GM21723 (cell line): ENCODE results near the gene TMEM139.
A peak's percentile ranks its signal among the peaks of the same experiment; 100 is the strongest.

Experiments
- ATAC-seq: cut with Tn5 transposase; IDR thresholded peaks from one replicate; pipeline ENCODE4 v1.9.1; 2021; ENCODE audit warnings: mild to moderate bottlenecking, moderate library complexity; ENCODE audit not compliant: unreplicated experiment

TMEM139 gene

DNA sequence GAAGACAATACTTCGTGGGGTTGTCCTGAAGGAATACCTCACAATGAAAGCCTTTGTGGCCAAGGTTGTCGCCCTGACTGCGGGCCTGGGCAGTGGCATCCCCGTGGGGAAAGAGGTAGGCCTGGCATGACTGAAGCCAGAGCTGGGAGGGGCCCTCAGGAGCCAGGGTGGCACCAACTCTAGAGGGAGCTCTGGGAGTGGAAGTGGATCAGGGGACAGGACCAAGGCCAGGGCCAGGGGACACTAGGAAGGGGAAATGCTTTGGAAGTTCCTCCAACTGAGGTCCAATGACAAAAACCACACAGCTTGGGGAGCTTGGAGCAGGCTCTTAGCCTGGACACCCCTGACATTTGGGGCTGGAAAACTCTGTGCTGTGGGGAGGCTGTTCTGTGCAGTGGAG lies 37.0 kb downstream of the TMEM139 start:
- no peak for ATAC-seq

DNA sequence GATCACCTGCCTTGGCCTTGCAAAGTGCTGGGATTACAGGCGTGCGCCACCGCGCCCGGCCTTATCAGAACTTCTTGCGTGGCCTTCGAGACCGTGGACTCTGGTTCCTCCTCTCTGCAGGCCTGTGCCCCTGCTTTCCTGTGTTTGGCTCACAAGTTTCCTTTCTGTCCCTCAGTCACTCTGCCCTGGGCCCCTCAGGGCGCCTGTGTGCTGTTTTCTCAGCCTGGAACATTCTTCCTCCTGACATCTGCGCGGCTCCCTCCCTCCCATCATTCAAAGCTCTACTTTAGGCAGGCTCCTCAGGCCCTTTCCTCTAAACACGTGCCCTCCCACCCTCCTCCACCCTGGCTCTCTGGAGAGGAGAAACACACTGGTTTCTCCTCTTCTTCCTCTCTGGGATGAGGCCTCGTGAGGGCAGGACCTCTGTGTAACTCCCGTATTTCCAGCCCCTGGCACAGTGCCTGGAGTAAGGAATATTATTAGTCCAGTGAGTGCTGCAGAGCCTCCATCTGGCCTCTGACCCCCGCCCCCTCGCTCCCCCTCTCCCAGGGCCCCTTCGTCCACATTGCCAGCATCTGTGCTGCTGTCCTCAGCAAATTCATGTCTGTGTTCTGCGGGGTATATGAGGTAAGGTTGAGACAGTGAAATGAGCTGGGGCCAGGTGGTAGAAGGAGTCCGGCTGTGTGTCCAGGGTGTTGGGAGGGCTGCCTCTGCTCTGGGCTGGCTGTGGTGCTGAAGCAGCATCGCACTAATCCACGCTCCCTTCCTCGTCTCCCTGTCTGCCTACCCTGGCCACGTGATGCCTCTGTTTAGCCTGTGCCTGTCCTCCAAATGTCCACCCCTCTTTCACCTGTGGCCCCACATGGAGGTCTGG lies 38.2 kb downstream of the TMEM139 start:
- no peak for ATAC-seq

DNA sequence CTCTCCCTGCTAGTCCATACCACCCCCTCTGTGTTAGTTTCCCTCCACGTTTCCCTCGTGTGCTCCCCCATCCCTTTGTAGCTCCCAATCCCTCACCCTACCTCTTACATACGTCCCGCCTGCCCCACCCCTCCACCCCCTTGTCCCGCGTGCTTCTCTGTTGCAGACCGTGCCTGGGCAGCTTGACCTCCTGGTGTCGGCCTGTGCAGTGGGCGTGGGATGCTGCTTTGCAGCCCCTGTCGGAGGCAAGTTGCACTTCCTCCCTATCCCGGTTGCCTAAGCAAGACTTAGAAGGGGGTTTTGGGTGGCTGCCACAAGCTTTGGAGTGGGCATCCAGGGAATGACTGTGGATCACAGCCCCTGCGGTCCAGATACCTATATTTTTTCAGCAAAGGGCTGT lies 38.9 kb downstream of the TMEM139 start:
- no peak for ATAC-seq

DNA sequence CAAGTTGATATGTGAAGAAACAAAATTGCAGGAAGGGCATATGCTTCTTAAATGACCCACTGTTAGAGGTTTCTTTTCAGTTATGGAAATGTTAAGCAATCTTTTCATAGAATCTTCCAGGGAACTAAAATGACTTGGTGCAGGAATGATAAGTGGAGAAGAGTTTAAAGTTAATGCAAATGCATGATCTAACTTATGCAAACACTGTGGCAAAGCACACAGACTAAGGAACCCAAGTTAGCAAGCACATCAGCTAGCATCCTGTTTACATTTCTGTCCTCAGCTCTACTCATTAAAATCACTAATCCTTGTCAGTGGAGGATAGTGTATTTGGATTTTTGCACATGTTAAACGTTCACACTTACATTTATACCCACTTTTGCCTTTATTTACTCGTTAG lies 40.5 kb downstream of the TMEM139 start:
- ATAC-seq: peak; percentile 65

DNA sequence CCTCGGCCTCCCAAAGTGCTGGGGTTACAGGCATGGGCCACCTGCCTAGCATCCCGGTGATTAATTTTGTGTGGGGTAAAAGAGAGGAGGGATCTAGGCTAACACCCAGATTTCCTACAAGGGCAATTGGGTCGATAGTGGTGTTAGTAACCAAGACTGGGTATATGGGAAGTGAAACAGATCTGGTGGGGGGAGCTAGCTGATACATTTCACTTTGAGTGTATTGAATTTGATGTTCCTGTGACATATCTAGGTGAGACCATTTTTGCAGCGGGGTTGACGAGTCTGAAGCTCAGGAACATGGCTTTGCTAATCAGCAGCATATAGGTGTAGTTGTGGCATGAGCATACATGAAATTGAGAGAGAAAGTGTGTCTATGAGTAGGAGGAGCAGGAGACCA lies 43.1 kb downstream of the TMEM139 start:
- peak; percentile 54 for ATAC-seq

DNA sequence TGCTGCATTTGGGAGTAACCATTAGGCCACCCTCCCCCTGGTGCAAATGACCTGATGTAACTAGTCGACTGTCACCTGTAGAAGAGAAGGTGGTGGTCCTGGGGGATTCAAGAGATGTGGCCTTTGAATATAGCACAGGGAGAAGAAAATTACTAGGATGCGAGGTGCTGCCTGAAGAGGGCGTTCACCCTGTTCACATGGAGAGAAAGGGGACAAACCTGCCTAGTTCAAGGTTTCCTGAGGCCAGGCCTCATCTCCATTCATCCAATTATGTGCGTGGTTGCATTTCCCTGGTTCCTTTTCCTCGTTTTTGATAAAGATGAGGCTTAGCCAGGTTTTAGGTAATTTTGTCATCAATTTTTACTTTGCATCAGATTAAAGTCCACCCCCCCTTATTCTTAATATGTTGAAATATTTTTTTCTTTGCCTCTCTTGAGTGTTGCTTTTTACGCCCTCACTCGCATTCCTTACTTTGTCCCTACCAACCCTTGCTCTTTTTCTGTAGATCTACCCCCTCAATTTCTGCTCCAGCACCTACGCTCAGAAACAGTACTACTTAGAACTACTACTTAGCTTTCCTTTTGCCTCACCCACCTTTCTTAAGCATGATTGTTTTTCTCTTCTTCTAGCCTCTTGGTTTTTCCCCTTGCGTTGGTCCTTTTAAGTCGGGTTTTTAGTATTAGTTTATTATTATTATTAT lies 44.9 kb downstream of the TMEM139 start:
- no peak for ATAC-seq

DNA sequence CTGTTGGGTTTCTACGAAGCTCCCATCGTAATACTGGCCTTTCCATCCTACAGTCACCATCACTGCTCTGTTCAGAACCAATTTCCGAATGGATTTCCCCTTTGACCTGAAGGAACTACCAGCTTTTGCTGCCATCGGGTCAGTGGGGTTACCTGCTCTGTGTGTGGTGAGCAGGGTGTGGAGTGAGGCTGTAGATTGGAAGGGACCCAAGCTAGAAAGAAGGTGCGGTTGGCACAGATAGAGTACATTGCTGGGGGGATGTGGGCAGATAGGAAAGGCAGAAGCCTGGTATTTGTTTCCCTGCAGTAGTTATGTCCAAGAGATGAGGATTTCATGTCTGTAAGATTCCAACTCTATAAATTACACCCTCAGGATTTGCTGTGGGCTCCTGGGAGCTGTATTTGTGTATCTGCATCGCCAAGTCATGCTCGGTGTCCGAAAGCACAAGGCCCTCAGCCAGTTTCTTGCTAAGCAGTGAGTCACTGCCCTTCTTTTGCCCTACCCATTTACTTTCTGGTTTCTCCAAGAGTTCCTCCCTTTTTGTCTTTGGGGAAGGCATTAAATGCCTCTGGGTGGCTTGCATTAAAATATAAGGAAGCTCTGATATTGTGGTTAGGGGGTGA lies 46.5 kb downstream of the TMEM139 start:
- ATAC-seq: no peak

DNA sequence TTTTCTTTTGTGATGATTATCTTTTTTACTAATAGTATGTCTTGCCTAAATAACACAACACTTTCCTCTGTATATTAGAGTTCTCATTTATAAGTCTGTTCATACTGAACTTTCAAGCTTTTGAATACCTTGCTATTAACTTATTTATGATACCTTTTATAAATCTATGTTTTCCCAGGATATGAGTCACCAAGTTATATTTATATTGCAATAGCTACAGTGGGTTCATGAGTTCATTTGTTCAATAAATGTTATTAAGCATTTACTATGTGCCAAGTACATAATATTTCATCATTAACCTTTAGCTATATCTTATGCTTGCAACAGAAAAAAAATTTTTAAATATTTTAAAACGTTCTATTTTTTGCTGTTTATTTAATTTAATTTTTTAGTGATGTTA lies 49.5 kb downstream of the TMEM139 start:
- ATAC-seq: no peak

DNA sequence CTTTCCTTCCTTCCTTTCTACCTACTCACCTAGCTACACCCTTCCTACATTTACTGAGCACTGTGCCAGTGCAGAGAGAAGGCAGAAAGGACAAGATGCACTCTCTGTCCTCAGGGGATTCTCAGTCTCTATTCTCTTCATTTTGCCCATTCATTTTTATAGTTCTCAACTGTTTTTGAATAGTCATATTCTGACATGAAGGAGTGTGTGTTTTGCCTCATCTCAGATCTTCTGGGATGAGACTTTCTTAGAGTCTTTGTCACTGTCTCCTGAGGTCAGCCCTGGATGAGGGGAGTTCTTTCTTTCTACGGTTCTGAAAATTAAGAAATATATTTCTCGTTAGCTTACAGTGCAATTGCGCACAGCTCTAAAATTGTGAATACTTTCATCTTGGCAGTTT lies 52.5 kb downstream of the TMEM139 start:
- ATAC-seq: no peak
